ENCODE measurements around the gene C1orf21.
"Not testable (repeated sequence)": the region's sequence is repeated elsewhere in the genome, so short reads cannot be mapped to it uniquely, and the experiment has no call there.

The C1orf21 gene

GRCh38 chr1:184386312-184387068 lies at the start of gene C1orf21:
Gene C1orf21, plus strand, starts transcription at chr1:184387029. Its CDS starts 90,481 bp downstream, at chr1:184477510.
- DNase-seq (ENCODE audit: low spot score), result peak; percentile 84

GRCh38 chr1:184337865-184338264 lies 49.0 kb upstream of the C1orf21 start:
- not testable (repeated sequence) for DNase-seq (ENCODE audit: low spot score)

- DNase-seq (ENCODE audit: low spot score), result no peak
These were observed 45.8 kb upstream of the C1orf21 start for GRCh38 chr1:184340984-184341383.

GRCh38 chr1:184350573-184350972 lies 36.3 kb upstream of the C1orf21 start:
- DNase-seq (ENCODE audit: low spot score), result no peak

GRCh38 chr1:184351416-184351975 lies 35.3 kb upstream of the C1orf21 start:
- no peak for DNase-seq (ENCODE audit: low spot score)

GRCh38 chr1:184352776-184353175 lies 34.1 kb upstream of the C1orf21 start:
- DNase-seq (ENCODE audit: low spot score), result no peak

- DNase-seq (ENCODE audit: low spot score), result no peak
These were observed 32.1 kb upstream of the C1orf21 start for GRCh38 chr1:184354719-184355118.

GRCh38 chr1:184356891-184357290 lies 29.9 kb upstream of the C1orf21 start:
- no peak for DNase-seq (ENCODE audit: low spot score)

- no peak for DNase-seq (ENCODE audit: low spot score)
These were observed 28.6 kb upstream of the C1orf21 start for GRCh38 chr1:184358256-184358655.

- no peak for DNase-seq (ENCODE audit: low spot score)
These were observed 26.9 kb upstream of the C1orf21 start for GRCh38 chr1:184359909-184360308.

GRCh38 chr1:184362876-184363275 lies 24.0 kb upstream of the C1orf21 start:
- DNase-seq (ENCODE audit: low spot score), result no peak

GRCh38 chr1:184365699-184366098 lies 21.1 kb upstream of the C1orf21 start:
- DNase-seq (ENCODE audit: low spot score), result no peak

- no peak for DNase-seq (ENCODE audit: low spot score)
These were observed 19.8 kb upstream of the C1orf21 start for GRCh38 chr1:184366997-184367396.

GRCh38 chr1:184367427-184368038 lies 19.3 kb upstream of the C1orf21 start:
- DNase-seq (ENCODE audit: low spot score), result no peak

- DNase-seq (ENCODE audit: low spot score), result no peak
These were observed 18.5 kb upstream of the C1orf21 start for GRCh38 chr1:184368354-184368753.

GRCh38 chr1:184370850-184371249 lies 16.0 kb upstream of the C1orf21 start:
- DNase-seq (ENCODE audit: low spot score), result no peak

GRCh38 chr1:184373155-184373554 lies 13.7 kb upstream of the C1orf21 start:
- DNase-seq (ENCODE audit: low spot score), result no peak

- DNase-seq (ENCODE audit: low spot score), result no peak
These were observed 10.5 kb upstream of the C1orf21 start for GRCh38 chr1:184376369-184376768.

GRCh38 chr1:184379111-184379752 lies 7.6 kb upstream of the C1orf21 start:
- no peak for DNase-seq (ENCODE audit: low spot score)

GRCh38 chr1:184380468-184380867 lies 6.4 kb upstream of the C1orf21 start:
- no peak for DNase-seq (ENCODE audit: low spot score)

GRCh38 chr1:184383772-184384323 lies 3.0 kb upstream of the C1orf21 start:
- no peak for DNase-seq (ENCODE audit: low spot score)

- DNase-seq (ENCODE audit: low spot score), result no peak
These were observed 941 bp upstream of the C1orf21 start for GRCh38 chr1:184385865-184386311.
